Measurements from ENCODE around the gene ZNF71.

DNA sequence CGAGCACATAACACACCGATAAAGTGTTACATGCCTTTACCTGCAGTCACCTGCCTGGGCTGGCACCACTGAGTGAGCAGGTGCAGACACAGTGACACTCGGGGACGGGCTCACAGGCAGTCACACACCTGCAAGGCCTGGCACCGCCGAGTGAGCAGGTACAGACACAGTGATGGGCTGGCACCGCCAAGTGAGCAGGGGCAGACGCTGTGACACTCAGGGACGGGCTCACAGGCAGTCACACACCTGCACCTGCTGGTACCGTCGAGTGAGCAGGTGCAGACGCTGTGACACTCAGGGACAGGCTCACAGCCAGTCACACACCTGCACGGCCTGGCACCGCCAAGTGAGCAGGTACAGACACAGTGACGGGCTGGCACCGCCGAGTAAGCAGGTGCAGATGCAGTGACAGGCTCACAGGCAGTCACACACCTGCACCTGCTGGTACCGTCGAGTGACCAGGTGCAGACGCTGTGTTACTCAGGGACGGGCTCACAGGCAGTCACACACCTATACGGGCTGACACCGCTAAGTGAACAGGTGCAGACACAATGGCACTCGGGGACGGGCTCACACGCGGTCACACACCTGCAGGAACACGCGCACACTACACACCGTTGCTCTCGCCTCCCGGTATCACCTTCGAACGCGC, 76.0 kb downstream of the ZNF71 start:
- TF ChIP-seq, protein P1, sequence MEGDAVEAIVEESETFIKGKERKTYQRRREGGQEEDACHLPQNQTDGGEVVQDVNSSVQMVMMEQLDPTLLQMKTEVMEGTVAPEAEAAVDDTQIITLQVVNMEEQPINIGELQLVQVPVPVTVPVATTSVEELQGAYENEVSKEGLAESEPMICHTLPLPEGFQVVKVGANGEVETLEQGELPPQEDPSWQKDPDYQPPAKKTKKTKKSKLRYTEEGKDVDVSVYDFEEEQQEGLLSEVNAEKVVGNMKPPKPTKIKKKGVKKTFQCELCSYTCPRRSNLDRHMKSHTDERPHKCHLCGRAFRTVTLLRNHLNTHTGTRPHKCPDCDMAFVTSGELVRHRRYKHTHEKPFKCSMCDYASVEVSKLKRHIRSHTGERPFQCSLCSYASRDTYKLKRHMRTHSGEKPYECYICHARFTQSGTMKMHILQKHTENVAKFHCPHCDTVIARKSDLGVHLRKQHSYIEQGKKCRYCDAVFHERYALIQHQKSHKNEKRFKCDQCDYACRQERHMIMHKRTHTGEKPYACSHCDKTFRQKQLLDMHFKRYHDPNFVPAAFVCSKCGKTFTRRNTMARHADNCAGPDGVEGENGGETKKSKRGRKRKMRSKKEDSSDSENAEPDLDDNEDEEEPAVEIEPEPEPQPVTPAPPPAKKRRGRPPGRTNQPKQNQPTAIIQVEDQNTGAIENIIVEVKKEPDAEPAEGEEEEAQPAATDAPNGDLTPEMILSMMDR (conservative IDR thresholded peaks at IDR 0.05; ENCODE audit: low read depth, low read length) = no peak
- no peak for TF ChIP-seq EZH2 (IDR thresholded peaks at IDR 0.05; ENCODE audit: borderline replicate concordance, low read depth, low read length, poor library complexity, severe bottlenecking)

Data from A673 (cell line).